Right lobe of liver (tissue), 6 donors: Measurements from ENCODE around the gene MTUS2. TPM values are rescaled to one million over a fixed set of nuclear protein-coding genes. Genes with fewer than 3 reads are reported as not detected.

Source experiments
- ATAC-seq, 4 donors: fragments of 200-7000 bp; cut with Tn5 transposase; one replicate each; pipeline ENCODE4 v1.9.1; 2020; ENCODE audit warnings: mild to moderate bottlenecking in 4 of 4, moderate library complexity in 4 of 4
- DNase-seq, 3 donors: peaks; one replicate each; pipeline ENCODE4 v3.0.0-alpha.2; 2020
- H3K27ac ChIP-seq, 3 donors: fragments of 200-600 bp; one replicate each; pipeline ENCODE4 v1.8.0; 2022
- H3K27me3 ChIP-seq, 2 donors: fragments of 200-600 bp; one replicate each; pipeline ENCODE4 v1.8.0; 2022
- H3K36me3 ChIP-seq, 4 donors: fragments of 200-600 bp; sonication (generic) in 1 of 4; one replicate each; pipeline versions ENCODE4 v1.5.1 to v1.8.0; 2017 to 2022; ENCODE audit warnings: control low read depth in 1 of 4
- H3K4me1 ChIP-seq, 4 donors: fragments of 200-600 bp; sonication (generic) in 1 of 4; one replicate each; pipeline versions ENCODE4 v1.5.1 to v1.8.0; 2017 to 2022; ENCODE audit warnings: control low read depth in 1 of 4
- H3K4me3 ChIP-seq, 3 donors: fragments of 200-600 bp; one replicate each; pipeline ENCODE4 v1.8.0; 2022
- H3K9me3 ChIP-seq, 4 donors: fragments of 200-600 bp; sonication (generic) in 1 of 4; one replicate each; pipeline versions ENCODE4 v1.5.1 to v1.8.0; 2017 to 2022; ENCODE audit warnings: control low read depth in 1 of 4
- CTCF ChIP-seq, 4 donors: fragments of 200-600 bp in 3 of 4; fragments of 450-650 bp in 1 of 4; IDR thresholded peaks; one replicate each; pipeline versions ENCODE4 v1.5.1 to v1.8.0; 2016 to 2022; ENCODE audit warnings: antibody characterized with exemption in 4 of 4, mild to moderate bottlenecking in 2 of 4
- POLR2A ChIP-seq: fragments of 450-650 bp; IDR thresholded peaks from one replicate; pipeline ENCODE4 v1.6.1; 2017; ENCODE audit warnings: antibody characterized with exemption, mild to moderate bottlenecking
- WGBS: methylation state at CpG from one replicate; pipeline ENCODE4 v1.1.6; 2018; ENCODE audit warnings: low coverage, low lambda C conversion rate; ENCODE audit not compliant: insufficient coverage; ENCODE audit errors: missing lambda C conversion rate; 5-methylcytosine and 5-hydroxymethylcytosine counted together
- intact Hi-C, 2 donors: fragments of 100-400 bp; cut with DNase I; formaldehyde crosslinking; loops; one replicate each; pipeline versions ENCODE4 v1.11.2 to v1.14.1; 2022
- total RNA-seq, 6 experiments: library from RNA; depleted of rRNA in 2 of 6; stranded (reverse); fragments of >200 nt in 2 of 6; fragmentation: NEBNext Ultra II Directional in 3 of 6; extraction: Animal tissue kit (Norgen Biotek cat#: 25700) in 3 of 6; gene quantifications; one replicate each; pipeline versions ENCODE4 v1.1.0 to v1.2.4, GENCODE V29; 2016 to 2023
- donor health status: DM: no; HTN: yes; CAD: no.
- donor health status: DM: no; HTN: no; CAD: no.
- donor health status: DM: no; HTN: no; CAD: no.
- donor health status: DM: no; HTN: yes; CAD: no.
- donor health status: DM: no; HTN: yes; CAD: no.

The MTUS2 gene
- total RNA-seq, 6 experiments from 2014 or later: 0.15 to 2.2 (median 0.98) TPM

- 89% methylated on average over 4 of the region's 8 CpGs for WGBS
- Histone ChIP-seq H3K4me1 (peaks cover 0 to 16% (median 6%) of the 10 kb centered on the region in 4 donors), H3K27me3 (no peaks in the 10 kb centered on the region), H3K36me3 (no peaks in the 10 kb centered on the region), H3K27ac (no peak overlapping the region), H3K9me3 (no peaks in the 10 kb centered on the region), H3K4me3 (no peak overlapping the region)
- ATAC-seq (no peak), DNase-seq (no peak)
- TF ChIP-seq CTCF (IDR thresholded peaks at IDR 0.05): no peak
- no peak for TF ChIP-seq POLR2A
- intact Hi-C loops: no loop called here
These were observed 204.6 kb downstream of the MTUS2 start for GRCh38 chr13:29024783-29025182.

- no peaks in the 10 kb centered on the region for H3K27me3 ChIP-seq
- TF ChIP-seq CTCF (IDR thresholded peaks at IDR 0.05) (no peak), POLR2A (no peak)
- H3K9me3 ChIP-seq: no peaks in the 10 kb centered on the region
- H3K4me3 ChIP-seq: no peak overlapping the region
- no peak overlapping the region for H3K27ac ChIP-seq
- no peaks in the 10 kb centered on the region for H3K36me3 ChIP-seq
- intact Hi-C loops: no loop called here
- 66% methylated on average over 2 of the region's 5 CpGs for WGBS
- no peaks in the 10 kb centered on the region for H3K4me1 ChIP-seq
- DNase-seq: no peak
- no peak for ATAC-seq
These were observed 208.7 kb downstream of the MTUS2 start for GRCh38 chr13:29028868-29029267.

- Histone ChIP-seq H3K9me3 (no peaks in the 10 kb centered on the region), H3K4me1 (no peaks in the 10 kb centered on the region), H3K27ac (no peak overlapping the region), H3K36me3 (no peaks in the 10 kb centered on the region), H3K4me3 (no peak overlapping the region), H3K27me3 (no peaks in the 10 kb centered on the region)
- ATAC-seq: no peak
- no peak for TF ChIP-seq POLR2A
- TF ChIP-seq CTCF (IDR thresholded peaks at IDR 0.05): no peak
- intact Hi-C loops: no loop called here
- DNase-seq: no peak
- no CpG with 5 or more reads among the region's 11 CpGs for WGBS
These were observed 218.6 kb downstream of the MTUS2 start for GRCh38 chr13:29038700-29039099.

GRCh38 chr13:29039212-29039611 is 219.1 kb downstream of the MTUS2 start:
- Histone ChIP-seq H3K4me3 (no peak overlapping the region), H3K9me3 (no peaks in the 10 kb centered on the region), H3K36me3 (no peaks in the 10 kb centered on the region), H3K27me3 (no peaks in the 10 kb centered on the region), H3K27ac (no peak overlapping the region), H3K4me1 (no peaks in the 10 kb centered on the region)
- intact Hi-C loops: no loop called here
- ATAC-seq (no peak), DNase-seq (no peak)
- TF ChIP-seq CTCF (IDR thresholded peaks at IDR 0.05): no peak
- TF ChIP-seq POLR2A: no peak
- WGBS: 20% methylated on average over 2 of the region's 18 CpGs

GRCh38 chr13:29046588-29046987 is 226.4 kb downstream of the MTUS2 start:
- H3K9me3 ChIP-seq: no peaks in the 10 kb centered on the region
- H3K36me3 ChIP-seq: no peaks in the 10 kb centered on the region
- no peak overlapping the region for H3K27ac ChIP-seq
- H3K4me3 ChIP-seq: no peak overlapping the region
- DNase-seq (no peak), ATAC-seq (no peak)
- WGBS: 38% methylated on average over 4 of the region's 4 CpGs
- intact Hi-C loops: no loop called here
- no peaks in the 10 kb centered on the region for H3K4me1 ChIP-seq
- H3K27me3 ChIP-seq: no peaks in the 10 kb centered on the region
- TF ChIP-seq CTCF (IDR thresholded peaks at IDR 0.05) (no peak), POLR2A (no peak)
